GM21737 (cell line): ENCODE measurements around the gene KLHL29.

Experiments used
- ATAC-seq: cut with Tn5 transposase; IDR thresholded peaks from one replicate; pipeline ENCODE4 v1.9.1; 2021; ENCODE audit warnings: mild to moderate bottlenecking, moderate library complexity; ENCODE audit not compliant: unreplicated experiment

Gene KLHL29

GRCh38 chr2:23507267-23508065, 122.5 kb downstream of the KLHL29 start:
- no peak for ATAC-seq

GRCh38 chr2:23508066-23508390, 123.0 kb downstream of the KLHL29 start:
- no peak for ATAC-seq

GRCh38 chr2:23509103-23509502, 124.1 kb downstream of the KLHL29 start:
- ATAC-seq, result no peak

DNA sequence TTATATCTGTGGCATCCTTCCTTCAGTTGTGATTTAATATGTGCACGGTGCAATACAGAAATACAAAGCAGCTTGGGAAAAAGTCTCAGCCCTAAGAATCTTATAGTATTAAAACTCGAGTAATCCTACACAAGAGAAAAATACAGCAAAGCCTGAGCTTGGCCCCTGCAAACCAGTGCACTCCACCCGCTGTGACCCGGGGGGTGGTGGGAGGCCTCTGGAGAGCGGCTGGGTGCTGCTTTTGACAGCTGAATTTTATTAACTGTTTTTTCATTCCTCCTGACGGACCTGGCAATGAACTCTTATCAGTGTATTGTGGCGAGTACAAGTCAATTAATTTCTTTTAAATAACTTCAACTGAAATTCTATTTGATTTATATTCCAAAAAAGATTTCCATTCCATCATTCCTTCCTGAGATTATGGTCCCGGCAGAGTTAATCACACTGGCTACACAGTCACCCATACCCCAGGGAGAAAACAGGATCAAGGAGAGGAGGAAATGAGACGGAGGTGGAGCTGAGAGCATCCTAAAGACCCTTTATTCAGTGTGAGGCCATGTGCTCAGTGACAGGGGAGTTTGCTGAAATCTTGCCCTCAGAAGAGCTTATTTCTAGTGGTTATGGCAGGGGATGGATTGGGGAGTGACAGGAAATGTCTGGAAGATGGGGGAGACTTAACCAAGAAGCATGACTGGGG, 124.8 kb downstream of the KLHL29 start:
- no peak for ATAC-seq

GRCh38 chr2:23510471-23510870, 125.5 kb downstream of the KLHL29 start:
- no peak for ATAC-seq

DNA sequence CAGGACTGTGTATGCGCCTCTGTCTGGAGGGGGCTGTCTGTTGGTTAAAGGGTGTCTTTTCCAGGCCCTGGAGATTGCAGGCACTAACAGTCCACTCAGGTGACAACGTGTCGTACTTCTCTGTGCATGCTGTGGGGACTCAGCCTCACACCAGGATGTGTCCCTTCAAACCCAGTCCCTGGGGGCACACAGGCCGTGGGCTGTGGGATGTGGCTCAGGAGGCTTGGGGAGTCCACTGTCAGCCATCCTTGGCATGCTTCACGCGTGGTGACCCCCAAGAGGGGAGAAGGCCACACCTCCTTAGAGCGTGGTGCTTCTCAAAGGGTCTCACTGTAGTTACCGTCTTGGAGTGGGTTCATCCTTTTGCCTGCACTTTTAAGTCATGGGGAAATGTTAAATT, 127.8 kb downstream of the KLHL29 start:
- ATAC-seq, result no peak

- no peak for ATAC-seq
Observed at GRCh38 chr2:23513245-23513871, 128.4 kb downstream of the KLHL29 start.

DNA sequence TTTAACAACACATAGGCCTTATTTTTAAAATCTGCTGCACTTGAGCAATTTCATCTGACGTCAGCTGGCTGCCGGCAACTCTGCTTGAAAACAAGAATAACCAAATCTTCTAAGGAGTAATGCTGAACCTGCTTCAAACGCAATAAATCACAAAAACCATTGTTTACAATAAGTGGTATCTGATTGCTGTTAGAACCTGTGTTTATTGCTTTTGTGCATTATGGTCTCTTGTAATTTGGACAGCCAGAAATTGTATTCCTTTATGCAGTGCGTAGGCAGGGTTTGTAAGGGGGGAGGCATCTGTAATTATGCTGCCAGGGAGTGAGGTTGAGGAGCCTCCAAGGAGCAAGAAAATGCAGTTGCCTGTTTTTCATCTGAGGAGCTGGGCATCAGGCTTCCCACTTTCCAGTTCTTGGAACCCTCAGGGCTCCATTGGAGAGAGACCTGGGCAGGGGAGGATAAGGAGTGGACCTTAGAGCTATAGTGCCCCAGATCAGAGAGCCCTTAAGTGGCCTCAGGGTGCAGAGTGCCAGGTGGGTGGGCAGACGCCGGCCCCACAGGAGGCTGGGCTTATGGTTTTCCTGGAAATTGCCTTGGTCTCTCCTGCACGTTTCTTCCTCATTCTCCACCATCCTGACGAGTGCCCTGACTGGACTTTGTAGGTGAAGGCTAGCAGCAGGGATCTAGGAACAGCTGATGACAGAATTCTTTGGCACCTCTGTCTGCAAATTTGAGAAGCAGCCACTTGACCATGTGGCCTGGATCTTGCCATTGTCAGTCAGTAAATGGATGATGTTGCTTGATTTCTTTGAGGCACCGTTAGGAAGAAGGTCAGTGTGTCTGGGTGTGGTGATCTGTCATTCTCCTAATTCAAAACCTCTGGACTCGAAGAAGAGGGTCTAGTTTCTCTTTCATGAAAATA, 129.2 kb downstream of the KLHL29 start:
- ATAC-seq, result no peak

DNA sequence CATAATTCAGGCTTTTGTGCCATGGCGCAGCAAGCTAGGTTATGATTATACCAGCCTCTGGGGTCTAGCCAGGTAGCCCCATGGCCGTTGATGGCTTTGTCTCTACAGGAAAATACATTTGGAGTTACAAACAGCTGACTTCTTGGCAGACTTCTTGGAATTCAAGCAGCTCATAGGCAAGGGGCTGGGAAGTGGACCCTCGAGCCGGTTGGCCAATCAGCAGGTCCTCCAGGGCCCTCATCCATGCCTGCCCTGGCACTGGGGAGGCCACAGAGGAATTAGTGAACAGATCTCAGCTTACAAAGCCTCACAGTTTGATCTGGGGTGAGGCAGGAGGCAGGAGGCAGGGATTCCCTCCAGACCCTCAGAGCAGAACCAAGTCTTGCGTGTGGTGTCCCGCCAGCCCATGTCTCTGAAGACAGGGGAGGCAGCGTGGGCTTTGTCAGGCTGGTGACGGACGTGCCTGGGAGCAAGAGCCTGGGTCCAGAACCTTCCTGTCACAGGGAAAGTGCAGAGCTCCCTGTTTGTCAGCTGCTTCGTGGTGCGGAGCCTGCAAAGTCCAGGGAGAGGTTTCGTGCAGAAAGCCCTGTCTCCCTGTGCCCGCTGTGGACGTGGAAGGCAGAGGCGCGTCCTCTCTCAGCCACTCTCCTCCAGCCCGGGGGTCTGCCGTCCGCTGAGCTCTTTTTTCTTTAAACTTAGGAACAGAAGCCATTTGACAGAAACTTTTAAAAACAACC, 131.7 kb downstream of the KLHL29 start:
- ATAC-seq, result no peak

- no peak for ATAC-seq
Observed at GRCh38 chr2:23518481-23519333, 133.7 kb downstream of the KLHL29 start.

- no peak for ATAC-seq
Observed at GRCh38 chr2:23519334-23519651, 134.3 kb downstream of the KLHL29 start.

GRCh38 chr2:23520256-23520655, 135.3 kb downstream of the KLHL29 start:
- ATAC-seq, result no peak

- no peak for ATAC-seq
Observed at GRCh38 chr2:23521060-23521459, 136.1 kb downstream of the KLHL29 start.

- no peak for ATAC-seq
Observed at GRCh38 chr2:23522726-23523372, 137.9 kb downstream of the KLHL29 start.

- ATAC-seq, result no peak
Observed at GRCh38 chr2:23523373-23524260, 138.6 kb downstream of the KLHL29 start.

GRCh38 chr2:23524261-23524706, 139.3 kb downstream of the KLHL29 start:
- ATAC-seq, result no peak

DNA sequence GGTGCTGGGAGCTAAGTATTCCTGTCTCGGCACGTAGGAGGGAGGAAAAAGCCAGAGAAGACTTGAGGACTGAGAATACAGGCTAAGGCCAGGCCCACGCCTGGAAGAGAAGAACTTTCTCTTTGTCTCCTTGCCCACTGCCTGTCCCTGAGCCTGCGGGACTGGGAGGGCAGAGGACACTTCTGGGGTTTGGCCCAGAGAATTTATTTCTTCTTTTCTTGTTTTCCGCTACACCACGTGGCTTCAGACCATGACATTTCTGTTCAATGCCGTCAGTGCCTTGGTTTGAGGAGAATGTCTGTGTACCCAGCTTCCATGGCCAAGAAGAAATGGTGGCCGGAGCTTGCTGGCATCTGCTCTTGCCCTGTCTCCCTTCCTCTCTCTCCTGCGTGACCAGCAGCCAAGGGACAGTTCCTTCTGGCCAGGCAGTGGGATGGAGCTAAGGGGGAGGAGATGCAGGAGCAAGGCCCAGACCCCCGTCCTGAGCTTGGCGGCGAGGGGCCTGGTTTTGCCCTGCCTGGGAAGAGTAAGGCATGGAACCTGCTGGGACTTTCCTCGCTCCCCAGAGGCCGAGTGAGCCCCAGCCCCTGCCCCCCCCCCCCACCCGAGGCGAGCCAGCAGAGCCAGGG, 140.3 kb downstream of the KLHL29 start:
- no peak for ATAC-seq

DNA sequence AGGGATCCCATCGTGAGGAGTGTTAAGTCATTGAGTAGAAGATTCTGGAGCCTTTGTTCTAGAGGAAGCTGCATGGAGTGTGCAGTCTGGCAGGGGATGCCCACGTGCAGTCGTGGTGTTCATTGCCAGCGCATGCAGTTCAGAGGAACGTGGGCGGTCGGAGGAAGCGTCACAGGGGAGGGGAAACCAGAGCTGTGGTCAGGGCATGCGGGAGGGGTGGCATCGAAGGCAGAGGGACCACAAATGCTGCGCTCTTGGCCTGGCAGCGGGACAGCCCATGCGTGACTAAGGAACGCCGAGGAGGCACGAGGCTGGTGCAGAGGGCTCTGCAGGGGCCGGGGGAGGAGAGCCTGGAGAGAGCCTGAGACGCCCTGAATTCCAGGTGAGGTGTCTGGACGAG, 141.1 kb downstream of the KLHL29 start:
- no peak for ATAC-seq
